ENCODE results near the gene RPH3AL.

DNA sequence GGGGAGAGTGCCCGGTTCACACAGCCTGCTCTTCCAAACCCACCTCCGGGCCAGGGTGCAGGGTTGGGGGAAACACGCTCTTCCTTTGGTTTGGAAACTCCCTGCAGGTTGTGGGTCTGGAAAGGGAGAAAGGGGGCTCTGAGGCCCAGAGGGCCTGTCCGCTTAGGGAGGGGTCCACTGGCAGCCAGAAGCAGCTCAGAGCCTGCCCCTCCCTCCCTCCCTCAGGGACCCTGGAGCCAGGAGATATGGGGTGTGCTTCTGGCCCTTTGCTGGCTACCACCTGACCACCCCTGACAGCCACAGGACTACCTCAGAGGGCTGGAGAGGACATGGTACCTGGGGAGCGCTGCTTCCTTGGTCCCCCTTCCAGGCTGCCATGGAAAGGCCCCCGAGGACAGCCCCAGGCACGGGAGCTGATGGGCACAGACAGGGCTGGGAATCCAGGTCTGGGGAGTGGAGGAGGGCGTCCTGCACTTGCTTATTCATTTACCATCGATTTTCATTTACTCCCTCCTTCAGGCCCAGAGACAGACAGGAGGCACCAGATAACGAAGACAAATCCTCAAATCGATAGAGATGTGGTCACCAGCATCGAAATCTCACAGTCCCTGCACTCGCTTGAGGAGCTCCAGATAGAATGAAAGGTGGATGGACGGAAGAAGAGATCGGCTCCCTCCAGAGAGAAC lies 122.8 kb downstream of the RPH3AL start:
- TF ChIP-seq RAD21 (IDR thresholded peaks at IDR 0.05 in 1 of 2, conservative IDR thresholded peaks at IDR 0.05 in 1 of 2; ENCODE audit: low read depth in 2 of 2, low read length in 2 of 2): no peak
- no peak for TF ChIP-seq ASH2L (IDR thresholded peaks at IDR 0.05; ENCODE audit: low read length)

All from H1 (cell line).